Parathyroid adenoma (tissue), 2 donors: ENCODE measurements around the gene STRA6.

Source experiments
- H2AFZ ChIP-seq: fragments of 300-600 bp; sonication (generic); one replicate; pipeline ENCODE4 v1.7.0; 2017; ENCODE audit warnings: antibody characterized with exemption, mild to moderate bottlenecking
- H3K27ac ChIP-seq: fragments of 300-600 bp; sonication (generic); one replicate; pipeline ENCODE4 v1.7.0; 2017
- H3K27me3 ChIP-seq: fragments of 300-600 bp; sonication (generic); one replicate; pipeline ENCODE4 v1.7.0; 2017; ENCODE audit warnings: low read length; ENCODE audit not compliant: control insufficient read depth, insufficient read depth
- H3K36me3 ChIP-seq: fragments of 300-600 bp; sonication (generic); one replicate; pipeline ENCODE4 v1.7.0; 2017; ENCODE audit warnings: low read length; ENCODE audit not compliant: control insufficient read depth, insufficient read depth
- H3K4me1 ChIP-seq: fragments of 300-600 bp; sonication (generic); one replicate; pipeline ENCODE4 v1.7.0; 2017; ENCODE audit warnings: control low read depth
- H3K4me2 ChIP-seq: fragments of 300-600 bp; sonication (generic); one replicate; pipeline ENCODE4 v1.7.0; 2017; ENCODE audit warnings: low read length
- H3K4me3 ChIP-seq: fragments of 300-600 bp; sonication (generic); one replicate; pipeline ENCODE4 v1.7.0; 2017; ENCODE audit warnings: low read depth, low read length
- H3K79me2 ChIP-seq: fragments of 300-600 bp; sonication (generic); one replicate; pipeline ENCODE4 v1.7.0; 2017; ENCODE audit warnings: control low read depth
- H3K9ac ChIP-seq: fragments of 300-600 bp; sonication (generic); one replicate; pipeline ENCODE4 v1.7.0; 2017; ENCODE audit warnings: mild to moderate bottlenecking
- H3K9me3 ChIP-seq: fragments of 300-600 bp; sonication (generic); one replicate; pipeline ENCODE4 v1.7.0; 2017; ENCODE audit warnings: low read length; ENCODE audit not compliant: control insufficient read depth
- CTCF ChIP-seq: fragments of 300-600 bp; sonication (generic); IDR thresholded peaks from one replicate; pipeline ENCODE4 v1.7.0; 2017; ENCODE audit warnings: antibody characterized with exemption, mild to moderate bottlenecking
- donor health status: primary hyperparathyroidism.

STRA6 gene

GRCh38 chr15:74147051-74147450, 55.5 kb downstream of the STRA6 start:
- Histone ChIP-seq H2AFZ (no peak overlapping the region), H3K4me1 (no peaks in the 10 kb centered on the region), H3K9ac (no peak overlapping the region), H3K36me3 (no peaks in the 10 kb centered on the region), H3K27ac (no peak overlapping the region), H3K9me3 (no peaks in the 10 kb centered on the region), H3K4me2 (no peak overlapping the region), H3K79me2 (no peaks in the 10 kb centered on the region), H3K4me3 (no peak overlapping the region), H3K27me3 (no peaks in the 10 kb centered on the region)
- no peak for TF ChIP-seq CTCF

- no peaks in the 10 kb centered on the region for H3K4me1 ChIP-seq
- H3K27me3 ChIP-seq, result no peaks in the 10 kb centered on the region
- H3K4me3 ChIP-seq, result no peak overlapping the region
- no peak for TF ChIP-seq CTCF
- no peak overlapping the region for H3K4me2 ChIP-seq
- H2AFZ ChIP-seq, result no peak overlapping the region
- H3K9ac ChIP-seq, result no peak overlapping the region
- H3K79me2 ChIP-seq, result no peaks in the 10 kb centered on the region
- H3K36me3 ChIP-seq, result no peaks in the 10 kb centered on the region
- H3K27ac ChIP-seq, result no peak overlapping the region
- no peaks in the 10 kb centered on the region for H3K9me3 ChIP-seq
These were observed 56.2 kb downstream of the STRA6 start for GRCh38 chr15:74146277-74146800.

- Histone ChIP-seq H3K9me3 (no peaks in the 10 kb centered on the region), H3K4me1 (no peaks in the 10 kb centered on the region), H3K36me3 (no peaks in the 10 kb centered on the region), H3K79me2 (no peaks in the 10 kb centered on the region), H3K27ac (no peak overlapping the region), H3K27me3 (no peaks in the 10 kb centered on the region), H3K9ac (no peak overlapping the region), H2AFZ (no peak overlapping the region), H3K4me3 (no peak overlapping the region), H3K4me2 (no peak overlapping the region)
- TF ChIP-seq CTCF, result no peak
These were observed 58.3 kb downstream of the STRA6 start for GRCh38 chr15:74144153-74144775.

- no peaks in the 10 kb centered on the region for H3K79me2 ChIP-seq
- no peak for TF ChIP-seq CTCF
- no peak overlapping the region for H2AFZ ChIP-seq
- no peak overlapping the region for H3K4me2 ChIP-seq
- no peaks in the 10 kb centered on the region for H3K9me3 ChIP-seq
- H3K27ac ChIP-seq, result no peak overlapping the region
- H3K27me3 ChIP-seq, result no peaks in the 10 kb centered on the region
- no peaks in the 10 kb centered on the region for H3K36me3 ChIP-seq
- H3K4me1 ChIP-seq, result no peaks in the 10 kb centered on the region
- H3K4me3 ChIP-seq, result no peak overlapping the region
- H3K9ac ChIP-seq, result no peak overlapping the region
These were observed 61.0 kb downstream of the STRA6 start for GRCh38 chr15:74141591-74141990.

GRCh38 chr15:74138642-74139041, 63.9 kb downstream of the STRA6 start:
- H3K9me3 ChIP-seq, result no peaks in the 10 kb centered on the region
- H3K27ac ChIP-seq, result no peak overlapping the region
- H2AFZ ChIP-seq, result no peak overlapping the region
- H3K9ac ChIP-seq, result no peak overlapping the region
- H3K27me3 ChIP-seq, result peaks cover 2% of the 10 kb centered on the region
- no peaks in the 10 kb centered on the region for H3K4me1 ChIP-seq
- no peaks in the 10 kb centered on the region for H3K79me2 ChIP-seq
- H3K4me3 ChIP-seq, result no peak overlapping the region
- H3K36me3 ChIP-seq, result no peaks in the 10 kb centered on the region
- H3K4me2 ChIP-seq, result no peak overlapping the region
- TF ChIP-seq CTCF, result no peak
